T-cell (primary cell): ENCODE data around the gene INTS15. TPM values are rescaled to one million over a fixed set of nuclear protein-coding genes. Genes with fewer than 3 reads are reported as not detected.
A peak's percentile ranks its signal among the peaks of the same experiment; 100 is the strongest.

ENCODE experiments used
- ATAC-seq, 4 experiments: fragments of 200-7000 bp in 3 of 4; fragments of 150-1000 bp in 1 of 4; cut with Tn5 transposase; replicated peaks in 1 of 4; 1 replicate in 3 of 4; 2 replicates in 1 of 4; pipeline ENCODE4 v1.10.0; 2021; ENCODE audit warnings: moderate library complexity in 3 of 4, mild to moderate bottlenecking in 2 of 4, moderate number of reproducible peaks in 1 of 4
- CTCF ChIA-PET, 2 donors: fragments of 300-600 bp; sonication (Branson Sonifier 250); formaldehyde crosslinking; loops; one replicate each; lab custom pipeline; 2022; ENCODE audit warnings: antibody characterized with exemption in 2 of 2; lab: Charles Lee
- POLR2A ChIA-PET, 2 donors: fragments of 300-600 bp; sonication (Branson Sonifier 250); formaldehyde crosslinking; loops; one replicate each; lab custom pipeline; 2022; ENCODE audit warnings: antibody characterized with exemption in 2 of 2; lab: Charles Lee
- DNase-seq, 35 experiments: peaks; one replicate each; pipeline versions ENCODE4 v3.0.0 to v3.0.0-alpha.2; 2013 to 2023
- H3K27ac ChIP-seq: one replicate; pipeline ENCODE4 v1.5.1; 2013; ENCODE audit warnings: low read length
- H3K27me3 ChIP-seq, 2 experiments: replicated peaks in 1 of 2; 1 replicate in 1 of 2; 2 replicates in 1 of 2; pipeline versions ENCODE4 v1.6.1 to v1.7.0; 2013; ENCODE audit warnings: low read length in 1 of 2, mixed read lengths in 1 of 2; ENCODE audit not compliant: control insufficient read depth in 2 of 2, insufficient read depth in 2 of 2; ENCODE audit errors: extremely low read depth in 1 of 2
- H3K36me3 ChIP-seq, 2 donors: 1 replicate in 1 of 2; 2 replicates in 1 of 2; pipeline versions ENCODE4 v1.6.1 to v1.7.0; 2013; ENCODE audit warnings: low read length in 1 of 2; ENCODE audit not compliant: control insufficient read depth in 2 of 2, insufficient read depth in 1 of 2; ENCODE audit errors: extremely low read depth in 1 of 2
- H3K4me1 ChIP-seq, 2 experiments: 1 replicate in 1 of 2; 2 replicates in 1 of 2; pipeline versions ENCODE4 v1.6.1 to v1.7.0; 2013; ENCODE audit warnings: low read length in 2 of 2, mixed read lengths in 1 of 2; ENCODE audit not compliant: insufficient read depth in 2 of 2, control insufficient read depth in 1 of 2; ENCODE audit errors: extremely low read depth in 1 of 2
- H3K4me3 ChIP-seq, 2 donors: 1 replicate in 1 of 2; 2 replicates in 1 of 2; pipeline versions ENCODE4 v1.5.1 to v1.7.0; 2013; ENCODE audit warnings: mild to moderate bottlenecking in 2 of 2, low read length in 1 of 2, moderate library complexity in 1 of 2; ENCODE audit not compliant: control insufficient read depth in 1 of 2; ENCODE audit errors: extremely low read depth in 1 of 2
- H3K9me3 ChIP-seq: 2 replicates; pipeline ENCODE4 v1.7.0; 2013
- H3K27ac Mint-ChIP-seq, 2 donors: one replicate each; pipeline ENCODE4 v1.8.0; 2020 to 2021; ENCODE audit warnings: mild to moderate bottlenecking in 2 of 2, mixed read lengths in 2 of 2
- H3K27me3 Mint-ChIP-seq, 2 donors: one replicate each; pipeline ENCODE4 v1.8.0; 2021 to 2022; ENCODE audit warnings: mixed read lengths in 2 of 2
- H3K36me3 Mint-ChIP-seq: one replicate; pipeline ENCODE4 v1.8.0; 2021; ENCODE audit warnings: mixed read lengths
- H3K4me1 Mint-ChIP-seq, 3 donors: one replicate each; pipeline ENCODE4 v1.8.0; 2020 to 2022; ENCODE audit warnings: mixed read lengths in 3 of 3, mild to moderate bottlenecking in 1 of 3
- H3K4me3 Mint-ChIP-seq, 3 donors: one replicate each; pipeline ENCODE4 v1.8.0; 2020 to 2022; ENCODE audit warnings: mild to moderate bottlenecking in 3 of 3, mixed read lengths in 3 of 3, moderate library complexity in 3 of 3
- H3K9me3 Mint-ChIP-seq, 3 donors: one replicate each; pipeline ENCODE4 v1.8.0; 2020 to 2022; ENCODE audit warnings: mixed read lengths in 3 of 3
- WGBS: methylation state at CpG from one replicate; pipeline ENCODE4 v1.1.5; 2013; ENCODE audit warnings: missing lambda C conversion rate; ENCODE audit not compliant: insufficient coverage; 5-methylcytosine and 5-hydroxymethylcytosine counted together
- total RNA-seq, 35 experiments: library from RNA in 6 of 35; stranded (reverse) in 6 of 35; fragments of 120-200 nt in 1 of 35; gene quantifications; one replicate each; pipeline versions ENCODE4 v1.2.1 to v1.2.4 and lab custom pipeline; 2013 to 2026

Gene INTS15
- total RNA-seq, 5 donors from 2014 or later (not counting 1 experiment from before 2014, with no cell fraction given) = 48.3 to 65.9 (median 64.1) TPM

DNA sequence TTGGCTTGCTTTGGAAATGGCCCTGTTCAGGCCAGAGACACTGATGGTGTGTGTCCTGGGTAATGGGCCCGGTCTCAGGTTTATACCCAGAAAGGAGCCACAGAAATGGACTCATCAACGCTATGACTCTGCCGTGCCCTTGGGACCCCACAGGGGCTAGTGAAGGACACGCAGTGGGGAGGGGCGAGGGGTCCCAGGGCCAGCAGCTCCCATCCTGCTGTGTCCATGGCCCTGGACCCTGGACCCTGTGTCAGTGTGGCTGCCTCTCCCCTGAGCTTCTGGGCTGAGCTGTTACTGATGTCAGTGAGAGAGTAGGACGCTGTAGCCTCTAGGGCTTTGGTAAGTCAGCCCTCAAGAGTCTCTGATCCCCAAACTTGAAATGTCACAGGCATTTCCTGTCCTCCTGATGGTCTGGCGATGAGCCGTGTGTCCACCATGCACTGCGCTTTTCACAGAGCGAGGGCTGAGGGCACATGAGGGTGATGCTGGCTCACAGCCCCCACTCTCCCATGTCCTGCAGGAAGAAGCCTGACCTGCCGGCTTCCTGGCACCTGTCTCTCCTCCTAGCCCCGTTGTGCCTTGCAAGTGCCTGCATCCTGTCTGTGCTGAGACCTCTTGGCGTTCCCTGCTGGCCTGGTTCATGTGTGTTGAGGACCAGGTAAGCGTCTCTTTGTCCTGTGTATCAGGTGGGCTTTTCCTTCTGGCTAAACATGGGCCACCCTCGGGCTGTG is 51.6 kb downstream of the INTS15 start:
- ATAC-seq (no peak), DNase-seq (no peak)
- peak overlapping the region in 1 of 2 donors; percentile 52 for H3K27ac Mint-ChIP-seq
- peaks cover 47% of the 10 kb centered on the region for H3K36me3 Mint-ChIP-seq
- ChIA-PET CTCF (no interaction called here), POLR2A (no interaction called here)
- H3K4me3 Mint-ChIP-seq = no peak overlapping the region
- peaks cover 27 to 60% of the 10 kb centered on the region in 2 donors for H3K36me3 ChIP-seq
- 94% methylated on average over 13 of the region's 15 CpGs for WGBS
- H3K4me1 ChIP-seq = peaks cover 3 to 26% of the 10 kb centered on the region in 2 experiments
- H3K27me3 ChIP-seq = no peaks in the 10 kb centered on the region
- H3K4me1 Mint-ChIP-seq = peaks cover 26 to 29% (median 27%) of the 10 kb centered on the region in 3 donors
- H3K4me3 ChIP-seq = no peak overlapping the region
- H3K27me3 Mint-ChIP-seq = no peaks in the 10 kb centered on the region
- H3K9me3 Mint-ChIP-seq = no peaks in the 10 kb centered on the region
- H3K27ac ChIP-seq = no peak overlapping the region
- H3K9me3 ChIP-seq = no peaks in the 10 kb centered on the region

DNA sequence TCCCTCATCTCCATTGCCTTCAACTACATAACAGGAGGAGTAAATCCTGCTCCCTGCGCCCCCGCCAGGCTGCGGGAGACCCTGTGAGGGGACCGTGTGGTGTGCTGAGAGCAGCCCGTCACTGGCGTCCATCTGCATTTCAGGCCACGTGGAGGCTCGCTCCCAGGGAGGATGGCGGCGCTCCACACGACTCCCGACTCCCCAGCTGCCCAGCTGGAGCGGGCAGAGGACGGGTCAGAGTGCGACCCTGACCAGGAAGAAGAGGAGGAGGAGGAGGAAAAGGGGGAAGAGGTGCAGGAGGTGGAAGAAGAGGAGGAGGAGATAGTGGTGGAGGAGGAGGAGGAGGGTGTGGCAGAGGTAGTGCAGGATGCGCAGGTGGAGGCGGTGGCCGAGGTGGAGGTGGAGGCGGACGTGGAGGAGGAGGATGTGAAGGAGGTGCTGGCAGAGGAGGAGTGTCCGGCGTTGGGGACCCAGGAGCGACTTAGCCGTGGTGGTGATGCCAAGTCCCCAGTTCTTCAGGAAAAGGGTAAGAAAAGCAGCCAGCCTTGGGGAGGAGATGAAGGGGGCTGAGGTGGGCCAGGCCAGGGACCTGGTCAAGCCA is 52.5 kb downstream of the INTS15 start:
- ChIA-PET CTCF (no interaction called here), POLR2A (no interaction called here)
- no peak overlapping the region for H3K27ac Mint-ChIP-seq
- Histone ChIP-seq H3K9me3 (no peaks in the 10 kb centered on the region), H3K36me3 (peaks cover 30 to 66% of the 10 kb centered on the region in 2 donors), H3K4me1 (peaks cover 3 to 22% of the 10 kb centered on the region in 2 experiments), H3K27ac (no peak overlapping the region), H3K27me3 (no peaks in the 10 kb centered on the region), H3K4me3 (no peak overlapping the region)
- DNase-seq (no peak), ATAC-seq (no peak)
- peaks cover 25 to 27% (median 27%) of the 10 kb centered on the region in 3 donors for H3K4me1 Mint-ChIP-seq
- peaks cover 55% of the 10 kb centered on the region for H3K36me3 Mint-ChIP-seq
- H3K27me3 Mint-ChIP-seq = no peaks in the 10 kb centered on the region
- H3K4me3 Mint-ChIP-seq = no peak overlapping the region
- H3K9me3 Mint-ChIP-seq = no peaks in the 10 kb centered on the region
- 94% methylated on average over 20 of the region's 24 CpGs for WGBS

DNA sequence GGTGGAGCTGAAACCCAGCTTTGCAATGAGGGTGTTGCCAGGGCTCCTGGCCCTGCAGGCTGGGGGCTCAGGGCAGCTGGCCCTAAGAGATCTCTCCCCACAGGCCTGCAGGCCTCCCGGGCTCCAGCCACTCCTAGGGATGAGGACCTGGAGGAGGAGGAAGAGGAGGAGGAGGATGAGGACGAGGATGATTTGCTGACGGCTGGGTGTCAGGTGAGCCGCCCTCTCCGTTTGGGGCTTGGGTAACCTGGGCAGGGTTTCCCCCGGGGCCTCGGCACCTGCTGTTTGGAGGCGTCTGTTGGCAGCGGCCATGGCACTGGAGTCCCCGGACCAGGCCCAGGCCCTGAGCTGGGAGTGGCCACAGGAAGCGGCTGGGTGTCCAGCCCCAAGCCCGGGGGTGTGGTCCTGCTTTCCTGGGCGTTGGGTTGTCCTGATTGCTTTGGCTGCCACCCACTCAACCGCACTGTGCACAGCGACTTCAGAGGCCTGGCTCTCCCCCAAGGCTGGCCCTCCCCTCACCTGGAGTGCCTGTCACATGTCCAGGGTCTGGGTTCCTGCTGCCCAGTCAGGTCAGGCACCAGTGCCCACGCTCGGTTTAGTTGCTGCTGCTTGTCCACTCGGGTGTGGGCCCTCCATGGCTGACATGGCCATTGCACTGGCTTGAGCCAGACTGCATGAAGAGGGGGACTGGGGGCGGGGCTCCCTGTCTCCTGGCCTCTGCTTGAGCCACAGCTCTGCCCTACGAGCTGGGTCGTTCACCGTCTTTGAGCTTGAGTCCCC is 53.2 kb downstream of the INTS15 start:
- DNase-seq (no peak), ATAC-seq (no peak)
- Mint-ChIP-seq H3K36me3 (peaks cover 61% of the 10 kb centered on the region), H3K27me3 (no peaks in the 10 kb centered on the region), H3K27ac (no peak overlapping the region), H3K4me1 (peaks cover 22 to 24% (median 22%) of the 10 kb centered on the region in 3 donors), H3K4me3 (no peak overlapping the region), H3K9me3 (no peaks in the 10 kb centered on the region)
- 93% methylated on average over 19 of the region's 22 CpGs for WGBS
- CTCF ChIA-PET = no interaction called here
- H3K4me1 ChIP-seq = peaks cover 3 to 18% of the 10 kb centered on the region in 2 experiments
- peaks cover 30 to 71% of the 10 kb centered on the region in 2 donors for H3K36me3 ChIP-seq
- no peak overlapping the region for H3K4me3 ChIP-seq
- POLR2A ChIA-PET = no interaction called here
- H3K9me3 ChIP-seq = no peaks in the 10 kb centered on the region
- H3K27me3 ChIP-seq = no peaks in the 10 kb centered on the region
- H3K27ac ChIP-seq = no peak overlapping the region

DNA sequence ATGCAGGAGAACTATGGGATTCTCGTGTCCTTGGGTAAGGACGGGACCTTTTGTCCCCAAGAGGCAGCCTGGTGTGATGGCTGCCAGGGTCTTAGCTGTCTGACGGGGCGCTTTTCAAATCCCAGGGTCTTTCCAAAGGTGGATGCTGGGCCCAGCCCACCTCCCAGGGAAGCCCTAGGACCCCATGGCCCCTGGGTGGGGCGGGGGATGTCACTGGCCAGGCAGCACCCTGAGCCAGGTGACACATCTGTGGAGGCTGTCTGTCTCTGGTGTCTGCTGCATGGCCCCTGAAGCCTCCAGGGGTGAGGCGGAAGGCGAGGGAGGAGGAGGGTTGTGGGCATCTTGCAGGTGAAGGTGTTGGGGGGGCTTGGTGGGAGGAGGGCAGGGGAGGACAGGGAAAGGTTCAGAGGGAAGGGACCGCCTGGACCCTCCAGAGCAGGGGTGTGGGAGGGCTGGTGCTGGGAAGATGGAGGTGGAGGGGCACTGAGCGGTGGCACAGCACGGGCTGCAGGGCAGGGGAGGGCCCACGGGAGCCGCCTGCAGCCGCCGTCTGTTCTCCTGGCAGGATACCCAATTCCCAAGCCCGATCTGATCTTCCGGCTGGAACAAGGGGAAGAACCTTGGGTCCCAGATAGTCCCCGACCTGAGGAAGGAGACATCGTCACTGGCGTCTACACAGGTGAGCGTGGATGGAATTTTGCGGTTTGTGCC is 54.2 kb downstream of the INTS15 start:
- POLR2A ChIA-PET = no interaction called here
- no peak for ATAC-seq

DNA sequence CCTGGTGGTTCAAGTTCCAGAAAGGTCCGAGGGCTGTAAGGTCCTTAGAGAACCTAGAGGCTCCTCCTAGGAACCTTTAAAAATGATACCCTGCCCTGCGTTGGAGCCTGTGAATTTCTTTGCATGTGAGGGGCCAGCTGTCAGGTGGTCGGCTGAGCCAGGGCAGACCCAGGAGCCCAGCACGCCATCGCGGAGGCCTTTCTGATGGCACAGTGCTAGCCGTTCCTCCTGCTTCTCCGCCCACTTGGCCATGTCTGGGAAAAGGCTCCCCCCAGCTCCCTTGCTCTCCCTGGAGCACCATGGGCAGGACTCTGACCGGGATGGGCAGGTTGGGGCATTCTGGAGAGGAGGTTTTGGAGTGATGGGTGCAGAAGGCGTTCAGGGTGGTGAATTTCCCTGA is 54.9 kb downstream of the INTS15 start:
- peaks cover 60% of the 10 kb centered on the region for H3K36me3 Mint-ChIP-seq
- no peak for ATAC-seq
- POLR2A ChIA-PET = no interaction called here
- peaks cover 5 to 8% (median 6%) of the 10 kb centered on the region in 3 donors for H3K4me1 Mint-ChIP-seq
- no peak overlapping the region for H3K27ac Mint-ChIP-seq
- CTCF ChIA-PET = no interaction called here
- Histone ChIP-seq H3K36me3 (peaks cover 46 to 79% of the 10 kb centered on the region in 2 donors), H3K4me3 (no peak overlapping the region), H3K27me3 (no peaks in the 10 kb centered on the region), H3K27ac (no peak overlapping the region), H3K4me1 (peaks cover 0 to under 1% of the 10 kb centered on the region in 2 experiments), H3K9me3 (no peaks in the 10 kb centered on the region)
- WGBS = 95% methylated on average over 7 of the region's 10 CpGs
- H3K9me3 Mint-ChIP-seq = no peaks in the 10 kb centered on the region
- H3K27me3 Mint-ChIP-seq = no peaks in the 10 kb centered on the region
- DNase-seq = no peak
- no peak overlapping the region for H3K4me3 Mint-ChIP-seq

More for the DNA sequence above, 54.2 kb downstream of the INTS15 start:
- no peaks in the 10 kb centered on the region for H3K9me3 Mint-ChIP-seq
- peaks cover 0 to 8% of the 10 kb centered on the region in 2 experiments for H3K4me1 ChIP-seq
- H3K27ac Mint-ChIP-seq = no peak overlapping the region
- H3K4me1 Mint-ChIP-seq = peaks cover 12 to 14% (median 12%) of the 10 kb centered on the region in 3 donors
- H3K27ac ChIP-seq = no peak overlapping the region
- H3K4me3 Mint-ChIP-seq = no peak overlapping the region
- no peak for DNase-seq
- H3K27me3 ChIP-seq = no peaks in the 10 kb centered on the region
- H3K36me3 Mint-ChIP-seq = peaks cover 61% of the 10 kb centered on the region
- H3K36me3 ChIP-seq = peaks cover 40 to 79% of the 10 kb centered on the region in 2 donors
- H3K9me3 ChIP-seq = no peaks in the 10 kb centered on the region
- H3K4me3 ChIP-seq = no peak overlapping the region
- WGBS = 97% methylated on average over 21 of the region's 21 CpGs
- CTCF ChIA-PET = no interaction called here
- H3K27me3 Mint-ChIP-seq = no peaks in the 10 kb centered on the region

DNA sequence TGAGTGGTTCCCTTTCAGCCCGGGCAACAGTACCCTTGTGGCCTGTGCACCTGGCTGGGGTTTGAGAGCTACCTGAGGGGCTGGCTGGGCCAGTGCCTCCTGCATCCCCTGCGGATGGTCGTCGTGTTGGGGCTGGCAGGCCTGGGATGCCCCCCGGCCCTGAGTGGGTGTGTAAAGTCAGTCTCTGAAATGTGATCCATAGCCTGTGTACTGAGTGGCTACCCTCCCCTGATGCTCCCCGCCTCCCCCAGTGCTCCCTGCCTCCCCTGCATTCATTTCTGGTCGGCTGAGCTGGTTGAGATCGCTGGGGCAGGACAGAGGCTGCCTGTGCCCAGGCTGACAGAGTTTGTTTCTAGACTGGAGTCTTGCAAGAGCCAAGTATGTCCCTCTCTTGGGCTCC is 56.6 kb downstream of the INTS15 start:
- CTCF ChIA-PET = no interaction called here
- POLR2A ChIA-PET = no interaction called here
- Mint-ChIP-seq H3K27me3 (no peaks in the 10 kb centered on the region), H3K4me3 (no peak overlapping the region), H3K36me3 (peaks cover 65% of the 10 kb centered on the region), H3K9me3 (peaks cover 0 to 2% (median 0%) of the 10 kb centered on the region in 3 donors), H3K27ac (no peak overlapping the region), H3K4me1 (peaks cover 0 to 3% (median 0%) of the 10 kb centered on the region in 3 donors)
- 81% methylated on average over 4 of the region's 8 CpGs for WGBS
- H3K27me3 ChIP-seq = no peaks in the 10 kb centered on the region
- no peaks in the 10 kb centered on the region for H3K4me1 ChIP-seq
- H3K4me3 ChIP-seq = no peak overlapping the region
- H3K9me3 ChIP-seq = no peaks in the 10 kb centered on the region
- DNase-seq (no peak), ATAC-seq (no peak)
- H3K27ac ChIP-seq = no peak overlapping the region
- peaks cover 60 to 80% of the 10 kb centered on the region in 2 donors for H3K36me3 ChIP-seq
